Activated CD8-positive, alpha-beta memory T cell treated with anti-CD3 and anti-CD28 coated beads, Interleukin-2, amount 50 U/mL, for 48 hours (primary cell): Measurements from ENCODE around the gene ST7L.

ENCODE experiments used
- DNase-seq: peaks from one replicate; pipeline ENCODE4 v3.0.0-alpha.2; 2020

The ST7L gene

DNA sequence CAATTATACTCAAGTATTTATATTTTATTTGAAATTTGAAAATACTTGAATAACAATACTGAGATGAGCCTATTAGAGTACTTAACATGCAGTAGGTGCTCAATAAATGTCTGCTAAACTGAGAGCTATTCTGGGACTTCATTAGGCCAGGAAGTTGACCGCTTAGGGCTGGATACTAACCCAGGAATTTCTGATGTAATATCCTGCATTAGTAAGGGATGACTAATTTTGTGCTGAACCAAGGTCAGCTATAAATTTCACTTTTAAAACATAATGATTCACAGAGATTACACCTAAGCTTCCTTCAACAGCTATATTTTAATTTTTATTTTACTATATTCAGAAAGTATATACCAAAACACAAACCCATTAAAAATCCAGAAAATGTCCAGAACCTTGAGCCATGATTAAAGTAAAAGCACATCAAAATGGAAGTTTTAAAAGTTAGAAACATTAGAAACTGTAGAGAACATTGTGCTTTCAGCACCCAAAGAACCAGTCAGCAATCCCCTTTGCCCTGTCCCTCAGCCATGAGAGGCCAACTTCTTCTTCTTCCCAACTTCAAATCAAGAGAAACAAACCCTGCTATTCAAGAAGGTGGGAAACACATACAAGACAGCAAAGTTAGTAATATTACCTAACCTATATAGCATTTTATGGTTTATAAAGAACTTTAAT lies 74.8 kb downstream of the ST7L start:
- DNase-seq: no peak

DNA sequence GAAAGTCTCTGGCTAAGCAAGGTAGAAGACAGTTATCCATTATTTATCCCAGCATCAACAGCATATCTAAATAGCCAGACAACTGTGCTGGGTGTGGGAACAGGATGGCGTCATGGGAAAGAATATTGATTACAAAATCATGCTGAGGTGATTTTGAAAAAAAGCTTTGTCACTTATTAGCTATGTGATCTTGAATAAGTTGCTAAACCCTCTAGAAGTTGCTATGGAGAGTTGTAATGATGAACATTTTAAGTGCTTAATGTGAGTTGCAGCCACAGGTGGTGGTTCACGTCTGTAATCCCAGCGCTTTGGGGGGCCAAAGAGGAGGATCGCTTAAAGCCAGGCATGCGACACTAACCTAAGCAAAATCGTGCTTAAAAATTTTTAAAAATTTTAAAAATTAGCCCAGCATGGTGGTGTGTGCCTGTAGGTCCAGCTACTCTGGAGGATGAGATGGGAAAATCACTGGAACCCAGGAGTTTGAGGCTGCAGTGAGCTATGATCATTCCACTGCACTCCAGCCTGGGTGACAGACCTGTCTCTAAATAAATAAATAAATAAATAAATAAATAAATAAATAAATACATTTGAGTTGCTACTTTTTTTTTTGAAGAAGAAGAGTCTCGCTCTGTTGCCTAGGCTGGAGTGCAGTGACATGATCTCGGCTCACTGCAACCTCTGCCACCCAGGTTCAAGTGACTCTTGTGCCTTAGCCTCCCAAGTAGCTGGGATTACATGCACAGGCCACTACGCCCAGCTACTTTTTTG lies 76.6 kb downstream of the ST7L start:
- no peak for DNase-seq

DNA sequence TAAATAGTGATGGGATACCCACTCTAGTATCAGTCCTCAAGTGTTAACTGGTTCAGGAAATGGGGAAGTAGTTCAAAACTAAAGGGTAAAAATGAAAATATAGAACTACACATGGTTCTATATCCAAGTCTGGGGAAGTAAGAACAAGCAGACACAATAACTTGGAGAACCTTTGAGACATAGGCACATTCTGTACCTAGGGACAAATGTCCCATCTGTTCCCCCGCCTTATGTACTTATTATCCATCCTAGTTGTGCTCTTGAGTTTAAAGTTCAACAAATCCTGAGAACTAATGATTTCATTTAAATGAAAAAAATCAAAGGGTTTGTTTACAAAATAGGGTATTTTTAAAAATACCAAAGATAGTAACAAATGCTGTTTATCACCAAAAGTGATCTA lies 77.6 kb downstream of the ST7L start:
- DNase-seq: no peak

DNA sequence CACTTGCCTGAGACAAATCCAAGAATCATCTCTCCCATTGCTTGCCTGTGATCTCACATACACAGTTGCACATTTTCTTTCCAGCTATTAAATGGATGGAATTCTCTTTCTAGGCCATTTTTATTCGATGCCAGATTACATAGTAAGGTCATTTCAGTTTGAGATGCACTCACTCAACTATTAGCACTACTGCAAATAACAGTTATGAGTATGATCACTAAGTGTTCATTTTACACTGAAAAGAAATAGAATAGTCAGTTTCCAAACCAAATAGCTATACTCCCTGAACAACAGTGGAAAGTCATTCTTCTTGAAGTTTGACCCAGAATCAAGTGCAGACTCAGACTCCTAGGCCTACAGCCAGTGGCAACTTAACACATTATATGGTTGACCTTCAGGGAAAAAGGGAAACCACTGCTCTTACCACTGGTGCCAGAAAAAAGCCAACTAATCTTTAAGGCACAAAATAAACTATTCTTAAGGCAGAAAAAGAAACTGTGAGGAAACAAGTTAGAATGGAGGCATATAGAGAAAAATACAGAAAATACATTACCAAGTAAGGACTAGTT lies 78.6 kb downstream of the ST7L start:
- no peak for DNase-seq

DNA sequence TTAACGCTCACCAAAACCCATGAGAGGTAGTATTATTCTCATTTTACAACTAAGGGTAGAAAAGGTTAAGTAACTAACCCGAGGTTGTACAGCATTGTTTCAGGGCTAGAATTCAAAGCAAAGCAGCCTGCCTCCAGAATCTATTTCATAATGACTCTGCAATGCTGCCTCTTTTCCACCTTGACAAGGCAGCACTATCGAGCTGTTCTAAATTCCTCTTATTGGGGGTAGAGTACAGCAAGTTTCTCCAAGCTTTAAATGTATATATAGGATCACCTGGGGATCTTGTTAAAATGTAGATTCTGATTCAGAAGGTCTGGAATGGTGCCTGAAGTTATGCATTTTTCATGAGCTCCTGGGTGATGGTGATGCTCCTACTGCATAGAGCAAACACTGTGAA lies 80.1 kb downstream of the ST7L start:
- no peak for DNase-seq

DNA sequence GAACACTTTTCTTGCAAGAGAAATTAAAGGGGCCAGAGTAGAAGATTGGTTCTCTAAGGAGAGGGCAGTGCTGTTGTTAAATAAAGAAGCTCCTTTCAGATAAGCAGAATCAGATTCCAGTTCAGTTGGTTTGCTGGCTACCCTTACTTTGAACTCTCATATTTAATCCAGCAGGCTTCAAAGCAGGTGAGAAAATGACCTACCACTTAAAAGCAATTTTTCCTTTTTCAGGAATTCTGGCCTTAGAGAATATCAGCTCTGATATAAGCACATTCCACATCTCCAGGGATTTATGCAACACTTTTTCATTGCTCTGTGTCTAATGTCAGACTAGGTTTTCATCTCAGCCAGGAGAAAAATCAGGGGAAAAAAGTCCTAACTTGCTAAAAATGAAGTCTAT lies 81.5 kb downstream of the ST7L start:
- DNase-seq: no peak

DNA sequence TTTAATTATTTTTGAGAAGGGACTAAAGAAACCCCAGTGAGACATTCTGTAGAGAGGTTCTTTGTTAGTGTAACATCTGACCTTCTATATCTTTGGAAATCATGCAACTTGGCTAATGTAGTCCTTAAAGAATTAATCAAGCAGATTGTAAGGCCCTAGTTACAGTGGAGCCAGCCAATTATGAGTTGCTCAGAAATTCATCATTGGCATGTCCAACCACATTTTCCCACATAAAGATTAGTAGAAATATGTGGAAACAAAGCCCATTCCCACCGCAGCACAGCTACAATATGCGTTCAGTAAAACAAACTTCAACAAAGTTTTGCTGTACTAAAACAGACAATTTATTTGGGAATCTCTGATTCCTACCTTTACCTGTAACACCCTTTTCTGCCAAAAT lies 82.4 kb downstream of the ST7L start:
- no peak for DNase-seq

DNA sequence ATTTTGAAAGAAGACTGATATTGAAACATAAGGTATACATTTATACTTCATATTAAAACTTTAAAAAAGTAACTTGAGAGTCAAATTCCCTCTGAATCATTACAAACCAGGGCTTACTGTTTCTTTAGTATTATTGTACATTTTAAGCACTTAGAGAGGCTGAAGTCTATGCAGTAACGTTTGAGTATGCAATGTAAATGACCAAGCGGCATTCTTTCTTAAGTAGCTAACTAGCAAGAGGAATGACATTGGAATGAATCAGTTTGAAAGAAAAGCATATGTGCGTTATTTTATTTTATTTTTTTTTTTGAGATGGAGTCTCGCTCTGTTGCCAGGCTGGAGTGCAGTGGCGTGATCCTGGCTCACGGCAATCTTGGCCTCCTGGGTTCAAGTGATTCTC lies 85.9 kb downstream of the ST7L start:
- DNase-seq: no peak

DNA sequence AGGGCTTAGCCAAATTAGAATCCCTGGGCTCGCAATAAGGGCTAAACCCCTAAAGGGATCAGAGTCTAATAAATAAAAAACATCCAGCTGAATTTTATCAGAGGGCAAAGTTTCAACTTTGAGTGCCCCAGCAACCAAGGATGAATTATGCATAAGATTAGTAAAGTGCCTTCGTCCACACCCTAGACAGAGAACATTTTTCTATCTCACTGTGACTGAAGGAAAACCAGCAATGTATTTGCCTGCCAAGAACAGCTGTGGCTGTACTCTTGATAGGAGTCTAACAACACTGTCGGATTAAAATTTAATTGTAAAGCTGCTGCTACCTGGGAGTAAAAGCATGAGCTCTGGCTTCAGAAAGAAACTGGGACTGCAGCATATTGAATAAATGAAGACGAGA lies 86.9 kb downstream of the ST7L start:
- no peak for DNase-seq

DNA sequence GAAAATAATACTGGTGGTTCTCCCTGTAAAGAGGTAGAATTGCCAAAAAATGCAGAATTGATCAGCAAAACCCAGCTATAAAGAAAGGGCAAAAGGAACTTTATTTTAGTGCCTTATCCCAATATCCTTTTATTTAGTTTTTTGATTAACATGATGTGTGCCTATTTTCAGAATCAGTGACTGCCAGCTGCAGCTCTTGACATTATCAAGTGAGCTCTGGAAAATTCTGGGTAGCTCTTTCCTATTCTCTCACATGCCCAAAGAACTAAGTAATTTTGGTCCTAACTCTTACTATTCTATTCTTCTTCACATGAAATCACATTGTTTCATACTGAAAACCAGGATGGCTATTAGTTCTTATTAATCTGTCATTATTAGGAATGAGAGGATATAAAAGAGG lies 88.1 kb downstream of the ST7L start:
- DNase-seq: no peak

DNA sequence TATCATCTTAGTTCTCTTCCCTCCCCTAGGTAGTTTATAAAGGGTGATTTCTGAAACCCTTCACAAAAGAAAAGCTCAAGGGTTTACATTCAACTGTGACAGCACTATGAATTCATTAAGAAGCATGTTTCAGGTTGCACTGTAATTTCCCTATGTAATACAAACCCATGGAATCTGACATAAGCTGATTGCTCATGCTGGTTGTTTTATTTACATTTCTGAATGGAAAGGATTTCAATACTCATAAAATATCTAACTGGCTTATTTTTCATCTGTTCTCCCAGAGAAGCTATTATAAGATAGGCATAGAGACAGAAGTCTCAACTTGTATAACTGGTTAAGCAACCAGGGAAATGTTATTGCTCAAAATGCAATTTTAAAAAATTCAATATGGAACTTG lies 89.6 kb downstream of the ST7L start:
- no peak for DNase-seq

DNA sequence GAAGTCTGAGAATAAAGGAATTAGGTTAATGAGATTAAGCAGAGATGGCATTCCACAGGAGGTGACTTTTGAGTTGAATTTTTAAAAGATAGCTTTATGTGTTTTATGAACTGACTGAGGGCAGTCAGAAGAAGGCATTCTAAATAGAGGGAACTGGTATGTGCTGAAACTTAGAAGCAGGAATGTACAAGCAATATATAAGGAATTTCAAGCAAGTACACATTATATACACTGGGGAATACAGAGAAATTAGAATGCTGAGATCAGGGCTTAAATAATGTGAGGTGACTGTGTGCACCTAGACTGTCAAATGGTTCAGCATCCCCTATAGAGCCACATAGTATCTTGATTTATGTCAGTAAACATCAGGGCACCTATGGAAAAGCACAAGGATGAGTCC lies 90.9 kb downstream of the ST7L start:
- no peak for DNase-seq

DNA sequence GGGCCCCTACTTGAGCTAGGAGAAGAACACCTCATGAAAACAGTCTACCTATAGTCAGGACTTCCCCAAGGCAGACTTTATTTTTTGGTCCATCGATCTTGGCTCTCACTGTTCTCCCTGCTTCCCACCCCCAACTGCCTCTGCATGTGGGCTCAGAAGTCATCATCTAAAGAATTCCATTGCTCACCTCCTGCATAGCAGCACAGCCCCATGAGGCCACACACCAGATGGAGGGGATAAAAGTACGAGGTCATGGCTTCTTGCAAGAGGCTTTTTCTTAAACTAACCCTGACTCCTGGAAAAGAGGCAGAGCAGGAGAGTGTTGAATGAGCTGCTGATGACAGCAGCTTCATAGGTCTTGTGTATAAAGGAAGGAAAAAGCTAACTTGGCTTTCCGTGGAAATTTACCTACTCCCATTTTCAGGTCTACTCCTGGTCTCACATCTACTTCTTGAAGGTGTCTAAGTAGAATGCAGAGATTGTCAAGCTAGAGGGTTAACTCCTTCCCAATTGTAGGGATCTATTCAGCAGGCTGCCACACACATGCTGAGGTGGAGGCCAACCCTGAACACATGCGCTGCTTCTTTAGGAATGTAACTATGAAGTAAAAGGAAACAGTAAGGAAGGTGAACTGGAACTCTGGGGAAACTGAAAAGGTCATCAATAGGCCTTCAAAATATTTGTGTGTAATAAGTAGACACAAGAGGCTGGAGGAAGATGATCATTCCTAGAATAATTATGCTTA lies 91.5 kb downstream of the ST7L start:
- no peak for DNase-seq

DNA sequence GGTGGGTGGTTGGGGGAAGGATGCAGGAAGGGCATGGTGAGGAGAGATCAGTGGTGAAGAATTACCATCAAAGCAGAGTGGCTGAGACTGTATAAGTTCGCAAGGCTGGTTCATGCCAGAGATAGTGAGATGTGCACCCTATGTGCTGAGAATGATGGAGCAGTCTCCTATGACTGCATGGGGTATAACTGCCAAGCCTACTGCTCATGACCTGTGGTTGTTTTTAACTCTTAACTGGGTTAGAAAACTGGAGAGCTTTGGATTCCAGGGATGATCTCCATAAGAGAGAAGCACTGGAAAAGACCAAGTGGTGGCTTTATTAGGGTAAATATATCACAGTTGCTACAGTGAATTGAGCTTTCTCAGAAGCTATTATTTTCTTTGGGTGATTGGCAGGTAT lies 94.0 kb downstream of the ST7L start:
- no peak for DNase-seq

DNA sequence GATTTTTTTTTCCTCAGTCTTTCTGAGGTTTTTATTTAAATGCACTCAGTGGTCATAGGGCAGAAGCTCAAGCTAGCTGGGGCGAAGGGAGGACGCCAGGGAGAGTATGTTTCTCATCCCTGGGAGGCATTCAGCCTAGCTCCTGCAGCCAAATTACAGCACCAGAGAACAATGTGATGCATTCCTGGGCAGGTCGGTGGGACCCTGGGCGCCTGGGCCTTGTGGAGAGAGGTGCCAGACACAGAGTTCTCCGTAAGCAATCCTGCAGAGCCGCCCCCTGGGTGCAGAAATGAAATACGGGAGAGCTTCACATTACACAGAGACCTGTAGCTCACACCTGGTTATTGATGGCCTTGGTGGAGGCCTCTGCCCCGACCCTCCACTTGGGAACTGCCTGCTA lies 94.7 kb downstream of the ST7L start:
- DNase-seq: no peak

DNA sequence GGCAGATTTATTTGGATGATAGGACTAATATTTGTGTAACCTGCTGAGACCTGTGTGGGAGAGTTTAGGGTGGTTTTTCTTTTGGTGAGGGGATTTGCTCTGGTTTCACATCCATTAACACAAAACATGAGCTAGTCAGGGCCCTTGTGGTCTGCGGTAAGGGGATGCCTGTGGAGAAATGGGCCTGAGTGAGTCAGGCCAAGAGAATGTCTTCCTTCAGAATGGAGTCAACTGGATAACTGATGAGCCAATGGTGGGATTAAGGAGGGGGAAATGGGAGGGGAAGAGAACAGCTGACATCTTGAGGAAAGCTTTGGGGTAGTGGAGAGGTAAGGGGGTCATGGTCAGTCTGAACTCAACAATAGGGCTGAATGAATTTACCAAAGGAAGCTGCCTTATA lies 96.3 kb downstream of the ST7L start:
- no peak for DNase-seq

DNA sequence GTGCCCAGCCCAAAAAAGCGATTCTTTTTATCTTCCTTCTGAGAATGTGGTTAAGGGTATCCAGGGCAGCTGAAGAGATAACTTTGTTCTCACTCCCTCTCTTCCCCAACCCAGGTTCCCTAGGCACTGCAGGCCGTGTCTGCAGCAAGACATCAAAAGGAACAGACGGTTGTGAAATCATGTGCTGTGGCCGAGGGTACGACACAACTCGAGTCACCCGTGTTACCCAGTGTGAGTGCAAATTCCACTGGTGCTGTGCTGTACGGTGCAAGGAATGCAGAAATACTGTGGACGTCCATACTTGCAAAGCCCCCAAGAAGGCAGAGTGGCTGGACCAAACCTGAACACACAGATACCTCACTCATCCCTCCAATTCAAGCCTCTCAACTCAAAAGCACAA lies 98.8 kb downstream of the ST7L start:
- DNase-seq: no peak

DNA sequence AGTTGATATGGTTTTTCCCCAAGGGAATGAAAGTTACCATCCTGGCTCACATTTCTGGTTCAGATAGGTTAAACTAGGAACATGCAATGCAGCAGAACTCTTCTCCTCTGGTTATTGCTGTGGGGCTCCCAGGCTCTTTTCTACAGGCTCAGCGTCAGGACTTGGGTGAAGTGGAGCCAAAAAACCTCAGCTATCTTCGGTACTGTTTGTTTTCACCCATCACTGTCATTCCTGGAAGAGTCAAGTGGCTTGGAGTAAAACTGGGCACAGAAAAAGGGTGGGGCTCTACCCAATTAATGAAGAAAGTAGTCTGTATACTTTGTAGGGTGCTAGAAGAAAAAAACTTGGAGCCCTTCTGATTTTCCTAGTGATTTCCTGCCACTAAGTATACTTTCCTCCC lies 100.8 kb downstream of the ST7L start:
- DNase-seq: no peak

DNA sequence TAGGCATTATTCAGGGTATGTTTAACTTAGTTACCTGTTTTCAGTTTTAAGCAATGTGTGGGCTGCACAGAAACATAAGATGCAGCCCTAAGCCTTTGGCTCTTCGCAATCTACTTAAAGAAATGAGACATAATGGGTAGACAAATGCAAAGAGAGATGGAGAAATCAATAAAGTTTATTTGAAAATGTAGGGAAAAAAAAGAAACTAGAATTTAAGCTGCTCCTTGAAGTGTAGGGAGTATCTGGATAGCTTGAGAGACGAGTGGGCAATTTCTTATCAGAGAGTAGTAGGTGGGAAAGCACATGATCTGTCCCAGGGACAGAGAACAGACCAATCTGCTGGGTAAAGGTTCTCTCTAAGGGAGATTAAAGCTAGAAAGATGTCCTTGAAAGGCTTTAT lies 101.3 kb downstream of the ST7L start:
- DNase-seq: no peak

DNA sequence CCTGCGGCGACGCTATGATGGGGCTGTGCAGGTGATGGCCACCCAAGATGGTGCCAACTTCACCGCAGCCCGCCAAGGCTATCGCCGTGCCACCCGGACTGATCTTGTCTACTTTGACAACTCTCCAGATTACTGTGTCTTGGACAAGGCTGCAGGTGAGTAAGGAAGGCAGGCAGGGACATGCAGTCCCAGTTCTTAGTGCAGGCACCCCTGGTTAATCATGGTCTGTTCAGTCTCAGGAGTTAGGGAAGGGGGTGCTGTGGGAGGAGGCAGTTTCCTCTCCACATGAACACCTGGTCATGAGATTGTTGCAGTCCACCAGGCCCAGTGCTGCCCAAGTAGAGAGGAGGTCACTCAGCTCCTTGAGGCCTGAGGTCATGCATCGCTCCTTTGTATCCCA lies 101.7 kb downstream of the ST7L start:
- no peak for DNase-seq

DNA sequence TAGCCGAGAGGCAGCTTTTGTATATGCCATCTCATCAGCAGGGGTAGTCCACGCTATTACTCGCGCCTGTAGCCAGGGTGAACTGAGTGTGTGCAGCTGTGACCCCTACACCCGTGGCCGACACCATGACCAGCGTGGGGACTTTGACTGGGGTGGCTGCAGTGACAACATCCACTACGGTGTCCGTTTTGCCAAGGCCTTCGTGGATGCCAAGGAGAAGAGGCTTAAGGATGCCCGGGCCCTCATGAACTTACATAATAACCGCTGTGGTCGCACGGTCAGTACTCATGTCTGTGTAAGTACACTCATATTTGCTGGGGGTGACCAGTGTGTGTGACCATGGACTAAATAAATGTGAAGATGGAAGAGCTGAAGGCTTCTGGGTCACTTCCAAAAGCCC lies 102.8 kb downstream of the ST7L start:
- no peak for DNase-seq

DNA sequence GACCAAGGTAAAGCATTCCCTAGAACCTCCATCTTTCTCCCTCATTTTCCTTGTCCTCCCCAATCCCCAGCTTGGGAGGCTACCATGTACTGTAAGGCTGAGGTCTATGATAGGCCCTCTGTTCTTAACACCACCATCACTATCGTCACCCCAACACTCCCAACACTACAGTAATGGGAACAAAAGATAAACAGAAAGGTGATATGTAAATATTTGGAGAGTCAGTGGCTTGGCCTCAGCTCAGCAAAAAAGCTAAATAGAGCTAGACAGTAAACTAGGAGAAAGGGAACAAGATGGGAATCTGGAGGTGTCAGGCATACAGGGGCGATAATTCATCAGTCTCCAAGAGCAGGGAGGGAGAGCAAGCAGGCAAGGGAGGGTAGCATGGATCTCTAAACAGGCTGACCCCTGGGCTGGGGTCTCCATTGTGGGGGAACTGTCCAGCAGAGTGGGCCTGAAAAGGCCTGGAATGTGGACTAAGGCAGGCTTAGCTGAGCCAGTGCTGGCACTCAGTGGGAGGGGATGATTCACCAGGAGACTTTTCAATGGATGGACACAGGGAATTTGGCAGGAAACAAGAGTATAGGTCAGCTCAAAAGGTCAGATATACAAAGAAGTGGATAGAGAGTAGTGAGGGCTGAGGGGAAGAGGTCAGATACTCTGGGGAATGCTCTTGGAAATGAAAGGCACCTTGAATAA lies 103.5 kb downstream of the ST7L start:
- DNase-seq: no peak

DNA sequence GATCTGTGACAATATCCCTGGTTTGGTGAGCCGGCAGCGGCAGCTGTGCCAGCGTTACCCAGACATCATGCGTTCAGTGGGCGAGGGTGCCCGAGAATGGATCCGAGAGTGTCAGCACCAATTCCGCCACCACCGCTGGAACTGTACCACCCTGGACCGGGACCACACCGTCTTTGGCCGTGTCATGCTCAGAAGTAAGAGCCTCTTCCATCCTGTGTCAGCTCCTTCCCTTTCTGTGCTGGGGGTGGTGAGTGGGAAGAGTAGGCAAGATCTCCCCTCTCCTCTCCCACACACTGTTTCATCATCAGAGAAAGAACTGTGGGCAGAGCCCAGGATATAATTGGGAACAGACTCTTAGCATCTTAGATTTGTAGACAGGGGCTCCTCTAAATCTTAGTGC lies 104.0 kb downstream of the ST7L start:
- DNase-seq: no peak
